ENCODE data around the gene SLC30A2. TPM values are rescaled to one million over a fixed set of nuclear protein-coding genes. Genes with fewer than 3 reads are reported as not detected.

The SLC30A2 gene
- total and polyA plus RNA-seq, 4 donors: under 0.01 to 0.12 (median 0.05) TPM; not detected in 1

GRCh38 chr1:26020330-26020768 lies 25.6 kb downstream of the SLC30A2 start:
- H3K4me3 ChIP-seq (ENCODE audit: low read depth in 1 of 3, low read length in 3 of 3): no peak overlapping the region
- H3K27me3 ChIP-seq (ENCODE audit: control insufficient read depth in 4 of 4, insufficient read depth in 4 of 4, low read length in 3 of 4): no peaks in the 10 kb centered on the region
- H3K36me3 ChIP-seq (ENCODE audit: control insufficient read depth in 4 of 4, insufficient read depth in 3 of 4, low read depth in 1 of 4, low read length in 3 of 4): no peaks in the 10 kb centered on the region
- peaks cover 0 to 5% (median 0%) of the 10 kb centered on the region in 4 donors for H3K4me1 ChIP-seq (ENCODE audit: control insufficient read depth in 4 of 4, insufficient read depth in 4 of 4, low read length in 3 of 4)
- 85% methylated on average over 6 of the region's 6 CpGs for WGBS
- TF ChIP-seq, protein P1, sequence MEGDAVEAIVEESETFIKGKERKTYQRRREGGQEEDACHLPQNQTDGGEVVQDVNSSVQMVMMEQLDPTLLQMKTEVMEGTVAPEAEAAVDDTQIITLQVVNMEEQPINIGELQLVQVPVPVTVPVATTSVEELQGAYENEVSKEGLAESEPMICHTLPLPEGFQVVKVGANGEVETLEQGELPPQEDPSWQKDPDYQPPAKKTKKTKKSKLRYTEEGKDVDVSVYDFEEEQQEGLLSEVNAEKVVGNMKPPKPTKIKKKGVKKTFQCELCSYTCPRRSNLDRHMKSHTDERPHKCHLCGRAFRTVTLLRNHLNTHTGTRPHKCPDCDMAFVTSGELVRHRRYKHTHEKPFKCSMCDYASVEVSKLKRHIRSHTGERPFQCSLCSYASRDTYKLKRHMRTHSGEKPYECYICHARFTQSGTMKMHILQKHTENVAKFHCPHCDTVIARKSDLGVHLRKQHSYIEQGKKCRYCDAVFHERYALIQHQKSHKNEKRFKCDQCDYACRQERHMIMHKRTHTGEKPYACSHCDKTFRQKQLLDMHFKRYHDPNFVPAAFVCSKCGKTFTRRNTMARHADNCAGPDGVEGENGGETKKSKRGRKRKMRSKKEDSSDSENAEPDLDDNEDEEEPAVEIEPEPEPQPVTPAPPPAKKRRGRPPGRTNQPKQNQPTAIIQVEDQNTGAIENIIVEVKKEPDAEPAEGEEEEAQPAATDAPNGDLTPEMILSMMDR (IDR thresholded peaks at IDR 0.05; ENCODE audit: low read depth, low read length, missing input control): no peak
- TF ChIP-seq FOXA2 (IDR thresholded peaks at IDR 0.05) (no peak), GABPA (IDR thresholded peaks at IDR 0.05 in 1 of 2, conservative IDR thresholded peaks at IDR 0.05 in 1 of 2) (no peak), HNF4G (IDR thresholded peaks at IDR 0.05) (no peak), RXRA (IDR thresholded peaks at IDR 0.05) (no peak), RAD21 (IDR thresholded peaks at IDR 0.05) (no peak), JUND (IDR thresholded peaks at IDR 0.05) (no peak), TAF1 (conservative IDR thresholded peaks at IDR 0.05) (no peak), NR2F2 (IDR thresholded peaks at IDR 0.05) (no peak), FOXA1 (IDR thresholded peaks at IDR 0.05) (no peak), YY1 (IDR thresholded peaks at IDR 0.05) (no peak), EGR1 (IDR thresholded peaks at IDR 0.05; ENCODE audit: low read depth in 2 of 2) (no peak), REST (IDR thresholded peaks at IDR 0.05) (no peak), SP1 (IDR thresholded peaks at IDR 0.05) (no peak), HNF4A (conservative IDR thresholded peaks at IDR 0.05) (no peak)
- TF ChIP-seq, protein P2, sequence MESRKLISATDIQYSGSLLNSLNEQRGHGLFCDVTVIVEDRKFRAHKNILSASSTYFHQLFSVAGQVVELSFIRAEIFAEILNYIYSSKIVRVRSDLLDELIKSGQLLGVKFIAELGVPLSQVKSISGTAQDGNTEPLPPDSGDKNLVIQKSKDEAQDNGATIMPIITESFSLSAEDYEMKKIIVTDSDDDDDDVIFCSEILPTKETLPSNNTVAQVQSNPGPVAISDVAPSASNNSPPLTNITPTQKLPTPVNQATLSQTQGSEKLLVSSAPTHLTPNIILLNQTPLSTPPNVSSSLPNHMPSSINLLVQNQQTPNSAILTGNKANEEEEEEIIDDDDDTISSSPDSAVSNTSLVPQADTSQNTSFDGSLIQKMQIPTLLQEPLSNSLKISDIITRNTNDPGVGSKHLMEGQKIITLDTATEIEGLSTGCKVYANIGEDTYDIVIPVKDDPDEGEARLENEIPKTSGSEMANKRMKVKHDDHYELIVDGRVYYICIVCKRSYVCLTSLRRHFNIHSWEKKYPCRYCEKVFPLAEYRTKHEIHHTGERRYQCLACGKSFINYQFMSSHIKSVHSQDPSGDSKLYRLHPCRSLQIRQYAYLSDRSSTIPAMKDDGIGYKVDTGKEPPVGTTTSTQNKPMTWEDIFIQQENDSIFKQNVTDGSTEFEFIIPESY (IDR thresholded peaks at IDR 0.05): no peak
- TF ChIP-seq, protein P3, sequence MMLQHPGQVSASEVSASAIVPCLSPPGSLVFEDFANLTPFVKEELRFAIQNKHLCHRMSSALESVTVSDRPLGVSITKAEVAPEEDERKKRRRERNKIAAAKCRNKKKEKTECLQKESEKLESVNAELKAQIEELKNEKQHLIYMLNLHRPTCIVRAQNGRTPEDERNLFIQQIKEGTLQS (IDR thresholded peaks at IDR 0.05): no peak
- TF ChIP-seq, protein P4, sequence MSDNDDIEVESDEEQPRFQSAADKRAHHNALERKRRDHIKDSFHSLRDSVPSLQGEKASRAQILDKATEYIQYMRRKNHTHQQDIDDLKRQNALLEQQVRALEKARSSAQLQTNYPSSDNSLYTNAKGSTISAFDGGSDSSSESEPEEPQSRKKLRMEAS (IDR thresholded peaks at IDR 0.05): no peak
- no peak overlapping the region for H3K27ac ChIP-seq (ENCODE audit: low read depth in 1 of 2, low read length in 2 of 2)
- DNase-seq (ENCODE audit: low spot score): no peak
- H3K9me3 ChIP-seq (ENCODE audit: control insufficient read depth in 4 of 4, low read length in 3 of 4): no peaks in the 10 kb centered on the region
- H3K9ac ChIP-seq (ENCODE audit: low read depth in 1 of 2, low read length in 2 of 2): no peak overlapping the region
